MM.1S (cell line): Measurements from ENCODE around the gene AGXT.

Source experiments
- EZH2 ChIP-seq: fragments of 300-600 bp; sonication (generic); optimal IDR thresholded peaks from 2 replicates; pipeline ENCODE3; 2017; ENCODE audit warnings: low read depth, mild to moderate bottlenecking, antibody characterized with exemption, low read length, mixed read lengths
- EZH2phosphoT487 ChIP-seq: fragments of 300-600 bp; sonication (generic); IDR thresholded peaks from 2 replicates; pipeline ENCODE4 v1.6.1; 2018; ENCODE audit warnings: antibody characterized with exemption, low read length
- TF ChIP-seq, protein P1 (sequence below): fragments of 300-600 bp; sonication (generic); IDR thresholded peaks from 2 replicates; pipeline ENCODE4 v1.5.1; 2016; ENCODE audit warnings: antibody characterized with exemption, low read length, mixed read lengths

DNA sequence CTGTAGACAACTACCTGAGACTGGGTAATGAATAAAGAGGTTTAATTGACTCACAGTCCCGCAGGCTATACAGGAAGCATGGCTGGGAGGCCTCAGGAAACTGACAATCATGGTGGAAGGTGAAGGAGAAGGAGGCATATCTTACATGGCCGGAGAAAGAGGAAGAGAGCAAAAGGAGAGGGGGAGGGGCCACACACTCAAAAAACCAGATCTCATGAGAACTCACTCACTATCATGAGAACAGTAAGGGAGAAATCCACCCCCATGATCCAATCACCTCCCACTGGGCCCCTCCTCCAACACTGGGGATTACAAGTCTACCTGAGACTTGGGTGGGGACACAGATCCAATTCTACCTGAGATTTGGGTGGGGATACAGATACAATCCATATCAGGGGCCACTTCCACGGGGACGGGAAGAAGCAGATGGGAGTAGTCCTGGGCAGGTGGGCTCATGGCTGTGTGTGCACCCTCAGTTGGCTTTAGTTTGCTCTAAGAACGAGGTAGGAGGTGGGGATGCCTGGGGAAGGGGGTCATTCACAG is 17.5 kb downstream of the AGXT start:
- TF ChIP-seq, protein P1, sequence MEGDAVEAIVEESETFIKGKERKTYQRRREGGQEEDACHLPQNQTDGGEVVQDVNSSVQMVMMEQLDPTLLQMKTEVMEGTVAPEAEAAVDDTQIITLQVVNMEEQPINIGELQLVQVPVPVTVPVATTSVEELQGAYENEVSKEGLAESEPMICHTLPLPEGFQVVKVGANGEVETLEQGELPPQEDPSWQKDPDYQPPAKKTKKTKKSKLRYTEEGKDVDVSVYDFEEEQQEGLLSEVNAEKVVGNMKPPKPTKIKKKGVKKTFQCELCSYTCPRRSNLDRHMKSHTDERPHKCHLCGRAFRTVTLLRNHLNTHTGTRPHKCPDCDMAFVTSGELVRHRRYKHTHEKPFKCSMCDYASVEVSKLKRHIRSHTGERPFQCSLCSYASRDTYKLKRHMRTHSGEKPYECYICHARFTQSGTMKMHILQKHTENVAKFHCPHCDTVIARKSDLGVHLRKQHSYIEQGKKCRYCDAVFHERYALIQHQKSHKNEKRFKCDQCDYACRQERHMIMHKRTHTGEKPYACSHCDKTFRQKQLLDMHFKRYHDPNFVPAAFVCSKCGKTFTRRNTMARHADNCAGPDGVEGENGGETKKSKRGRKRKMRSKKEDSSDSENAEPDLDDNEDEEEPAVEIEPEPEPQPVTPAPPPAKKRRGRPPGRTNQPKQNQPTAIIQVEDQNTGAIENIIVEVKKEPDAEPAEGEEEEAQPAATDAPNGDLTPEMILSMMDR = no peak
- TF ChIP-seq EZH2 = no peak
- no peak for TF ChIP-seq EZH2phosphoT487
